Measurements from ENCODE around the gene FPGS.
"Not testable (repeated sequence)": the region's sequence is repeated elsewhere in the genome, so short reads cannot be mapped to it uniquely, and the experiment has no call there.

The FPGS gene

DNA sequence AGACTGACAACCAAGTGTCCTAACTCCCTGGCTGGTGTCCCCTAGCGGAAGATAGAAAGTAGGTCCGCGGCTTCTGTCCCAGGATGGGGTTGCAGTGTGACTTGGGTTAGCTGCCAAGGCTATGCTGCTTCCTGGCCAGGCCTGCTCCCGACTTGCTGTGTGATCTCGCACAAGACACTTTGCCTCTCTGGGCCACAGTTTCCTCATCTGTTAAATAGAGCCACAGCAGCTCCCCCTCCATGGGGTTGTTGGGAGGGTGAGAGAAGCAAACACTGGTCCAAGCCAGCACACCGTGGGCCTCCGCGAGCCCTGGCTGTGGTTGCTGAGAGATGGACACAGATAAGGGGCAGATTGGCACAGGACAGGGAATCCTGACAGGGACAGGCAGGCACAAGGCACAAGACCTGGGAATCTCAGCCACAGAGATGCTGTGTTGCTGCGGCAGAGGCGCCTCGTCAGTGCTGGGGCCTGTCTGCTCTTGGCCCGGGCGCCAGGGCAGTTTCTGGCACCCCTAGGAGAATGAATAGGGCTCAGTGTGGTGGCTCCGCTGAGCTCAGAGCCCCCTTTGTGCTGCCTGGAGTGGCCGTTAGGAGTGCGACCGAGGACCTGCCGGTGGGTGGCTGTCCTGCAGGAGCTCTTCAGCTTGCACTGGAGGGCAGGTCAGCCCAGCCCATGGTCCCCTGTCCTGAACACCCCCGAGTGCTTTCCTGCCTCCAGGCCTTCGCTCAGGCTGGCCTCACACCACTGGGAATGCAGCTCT is 22.4 kb upstream of the FPGS start:
- Histone ChIP-seq H3K27me3 (ENCODE audit: control insufficient read depth, low read length) (no peaks in the 10 kb centered on the region), H3K9me2 (replicated peaks; ENCODE audit: control insufficient read depth, low read length) (no peaks in the 10 kb centered on the region), H3K27ac (ENCODE audit: low read depth, low read length) (peak overlapping the region; percentile 96), H3K4me2 (ENCODE audit: low read length) (peak overlapping the region; percentile 97), H4K20me1 (ENCODE audit: control insufficient read depth, insufficient read depth, low read depth, low read length) (no peaks in the 10 kb centered on the region), H3K4me3 (ENCODE audit: low read length) (no peak overlapping the region), H3K4me1 (ENCODE audit: control insufficient read depth, low read length) (peaks cover 75% of the 10 kb centered on the region), H3K9me3 (ENCODE audit: control insufficient read depth, insufficient read depth, low read length) (no peaks in the 10 kb centered on the region), H3K36me3 (ENCODE audit: control insufficient read depth, low read length) (peaks cover 15% of the 10 kb centered on the region), H3K79me2 (ENCODE audit: control insufficient read depth, low read length) (peaks cover 27% of the 10 kb centered on the region), H3F3A (ENCODE audit: control insufficient read depth, insufficient read depth) (peaks cover 46% of the 10 kb centered on the region)
- TF ChIP-seq EZH2phosphoT487 (IDR thresholded peaks at IDR 0.05; ENCODE audit: borderline replicate concordance, low read length): no peak
- TF ChIP-seq, protein P1, sequence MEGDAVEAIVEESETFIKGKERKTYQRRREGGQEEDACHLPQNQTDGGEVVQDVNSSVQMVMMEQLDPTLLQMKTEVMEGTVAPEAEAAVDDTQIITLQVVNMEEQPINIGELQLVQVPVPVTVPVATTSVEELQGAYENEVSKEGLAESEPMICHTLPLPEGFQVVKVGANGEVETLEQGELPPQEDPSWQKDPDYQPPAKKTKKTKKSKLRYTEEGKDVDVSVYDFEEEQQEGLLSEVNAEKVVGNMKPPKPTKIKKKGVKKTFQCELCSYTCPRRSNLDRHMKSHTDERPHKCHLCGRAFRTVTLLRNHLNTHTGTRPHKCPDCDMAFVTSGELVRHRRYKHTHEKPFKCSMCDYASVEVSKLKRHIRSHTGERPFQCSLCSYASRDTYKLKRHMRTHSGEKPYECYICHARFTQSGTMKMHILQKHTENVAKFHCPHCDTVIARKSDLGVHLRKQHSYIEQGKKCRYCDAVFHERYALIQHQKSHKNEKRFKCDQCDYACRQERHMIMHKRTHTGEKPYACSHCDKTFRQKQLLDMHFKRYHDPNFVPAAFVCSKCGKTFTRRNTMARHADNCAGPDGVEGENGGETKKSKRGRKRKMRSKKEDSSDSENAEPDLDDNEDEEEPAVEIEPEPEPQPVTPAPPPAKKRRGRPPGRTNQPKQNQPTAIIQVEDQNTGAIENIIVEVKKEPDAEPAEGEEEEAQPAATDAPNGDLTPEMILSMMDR (IDR thresholded peaks at IDR 0.05; ENCODE audit: low read depth, low read length, poor library complexity, severe bottlenecking): no peak

DNA sequence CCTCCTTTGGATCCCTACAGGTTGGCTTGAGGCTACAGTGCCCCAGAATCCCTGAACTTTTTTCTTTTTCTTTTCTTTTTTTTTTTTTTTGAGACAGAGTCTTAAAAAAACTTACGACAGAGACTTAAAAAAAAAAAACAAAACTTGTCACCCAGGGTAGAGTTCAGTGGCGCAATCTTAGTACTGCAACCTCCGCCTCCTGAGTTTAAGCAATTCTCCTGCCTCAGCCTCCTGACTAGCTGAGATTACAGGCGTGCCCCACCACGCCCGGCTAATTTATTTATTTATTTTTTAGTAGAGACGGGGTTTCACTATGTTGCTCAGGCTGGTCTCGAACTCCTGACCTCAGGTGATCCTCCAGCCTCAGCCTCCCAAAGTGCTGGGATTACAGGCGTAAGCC is 21.8 kb upstream of the FPGS start:
- H3K9me2 ChIP-seq (replicated peaks; ENCODE audit: control insufficient read depth, low read length); H4K20me1 ChIP-seq (ENCODE audit: control insufficient read depth, insufficient read depth, low read depth, low read length); H3K27me3 ChIP-seq (ENCODE audit: control insufficient read depth, low read length); H3K4me2 ChIP-seq (ENCODE audit: low read length); H3K4me3 ChIP-seq (ENCODE audit: low read length); H3K9me3 ChIP-seq (ENCODE audit: control insufficient read depth, insufficient read depth, low read length): not testable (repeated sequence)
- H3K36me3 ChIP-seq (ENCODE audit: control insufficient read depth, low read length): peaks cover 15% of the 10 kb centered on the region
- H3F3A ChIP-seq (ENCODE audit: control insufficient read depth, insufficient read depth): peaks cover 46% of the 10 kb centered on the region
- H3K79me2 ChIP-seq (ENCODE audit: control insufficient read depth, low read length): peaks cover 26% of the 10 kb centered on the region
- peak overlapping the region; percentile 44; the same call in 1 of the 2 replicates for H3K27ac ChIP-seq (ENCODE audit: low read depth, low read length)
- peaks cover 73% of the 10 kb centered on the region for H3K4me1 ChIP-seq (ENCODE audit: control insufficient read depth, low read length)

DNA sequence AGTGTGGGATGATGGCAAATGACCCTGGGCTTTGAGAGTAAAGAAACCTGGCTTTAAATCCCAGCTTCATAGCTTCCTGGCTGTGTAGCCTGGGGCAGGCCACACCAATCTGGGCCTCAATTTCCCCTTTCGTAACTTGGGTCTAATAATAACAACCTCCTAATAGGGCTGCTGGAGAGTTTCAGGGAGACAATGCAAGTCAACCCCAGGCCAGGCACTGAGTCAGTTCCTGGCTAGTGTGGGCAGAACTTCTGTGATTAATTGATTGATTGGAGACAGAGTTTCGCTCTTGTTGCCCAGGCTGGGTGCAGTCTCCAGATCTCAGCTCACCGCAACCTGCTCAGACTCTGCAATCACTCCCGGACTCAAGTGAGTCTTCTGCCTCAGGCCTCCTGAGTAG is 20.9 kb upstream of the FPGS start:
- no peaks in the 10 kb centered on the region for H3K9me3 ChIP-seq (ENCODE audit: control insufficient read depth, insufficient read depth, low read length)
- peaks cover 65% of the 10 kb centered on the region for H3K4me1 ChIP-seq (ENCODE audit: control insufficient read depth, low read length)
- H3K79me2 ChIP-seq (ENCODE audit: control insufficient read depth, low read length): peaks cover 26% of the 10 kb centered on the region
- H3K4me3 ChIP-seq (ENCODE audit: low read length): no peak overlapping the region
- no peaks in the 10 kb centered on the region for H3K9me2 ChIP-seq (replicated peaks; ENCODE audit: control insufficient read depth, low read length)
- H3K27ac ChIP-seq (ENCODE audit: low read depth, low read length): peak overlapping the region; percentile 44
- peaks cover 18% of the 10 kb centered on the region for H3K36me3 ChIP-seq (ENCODE audit: control insufficient read depth, low read length)
- H3K27me3 ChIP-seq (ENCODE audit: control insufficient read depth, low read length): no peaks in the 10 kb centered on the region
- peaks cover under 1% of the 10 kb centered on the region; the same call in 1 of the 2 replicates for H4K20me1 ChIP-seq (ENCODE audit: control insufficient read depth, insufficient read depth, low read depth, low read length)
- no peak overlapping the region for H3K4me2 ChIP-seq (ENCODE audit: low read length)
- TF ChIP-seq EZH2phosphoT487 (IDR thresholded peaks at IDR 0.05; ENCODE audit: borderline replicate concordance, low read length): no peak
- TF ChIP-seq, protein P1 (IDR thresholded peaks at IDR 0.05; ENCODE audit: low read depth, low read length, poor library complexity, severe bottlenecking): no peak
- H3F3A ChIP-seq (ENCODE audit: control insufficient read depth, insufficient read depth): peaks cover 46% of the 10 kb centered on the region

Measured in DOHH2 (cell line).